GM21717 (cell line): Measurements from ENCODE around the gene ZNRF1.

Source experiments
- ATAC-seq: cut with Tn5 transposase; IDR thresholded peaks from one replicate; pipeline ENCODE4 v1.9.1; 2021; ENCODE audit warnings: mild to moderate bottlenecking, moderate library complexity; ENCODE audit not compliant: unreplicated experiment

The ZNRF1 gene

DNA sequence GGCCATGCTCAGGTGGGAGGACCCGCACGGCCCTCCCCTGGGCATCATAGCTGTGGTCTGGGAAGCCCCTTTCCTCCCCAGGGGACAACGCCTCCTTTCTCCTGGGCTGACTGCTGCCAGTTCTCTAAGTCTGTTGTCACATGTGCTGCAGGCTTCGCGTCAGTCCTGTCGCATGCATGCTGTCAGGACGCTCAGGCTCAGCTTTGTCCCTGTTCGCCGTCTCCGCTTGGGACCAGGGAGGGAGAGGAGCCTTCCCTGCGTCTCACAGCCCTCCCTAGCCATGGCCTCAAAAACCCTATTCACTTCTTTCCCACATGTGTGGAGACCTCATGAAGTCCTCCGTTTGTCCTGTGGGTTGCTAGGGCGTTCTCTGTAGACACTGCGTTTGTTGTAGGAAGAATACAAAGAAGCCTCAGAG is 96.4 kb downstream of the ZNRF1 start:
- ATAC-seq, result no peak

DNA sequence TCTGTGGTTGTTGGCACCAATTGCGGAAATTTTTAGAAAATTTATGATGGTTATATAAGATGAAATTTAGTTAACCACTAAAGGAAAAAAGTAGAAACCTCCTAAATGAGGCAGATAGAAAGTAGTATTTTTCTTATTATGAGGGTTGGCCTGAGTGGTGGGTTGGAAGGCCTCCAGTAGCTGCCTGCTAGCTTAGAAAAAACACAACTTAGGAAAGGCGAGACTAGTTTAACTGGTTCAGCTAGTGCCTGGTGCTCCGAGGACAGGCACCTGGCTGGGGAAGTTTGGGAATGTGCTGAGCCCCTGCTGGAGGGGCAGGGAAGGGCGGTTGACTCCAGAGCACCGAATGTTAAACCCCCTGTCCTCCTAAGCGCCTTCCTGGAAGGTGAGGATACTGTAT is 97.8 kb downstream of the ZNRF1 start:
- no peak for ATAC-seq

DNA sequence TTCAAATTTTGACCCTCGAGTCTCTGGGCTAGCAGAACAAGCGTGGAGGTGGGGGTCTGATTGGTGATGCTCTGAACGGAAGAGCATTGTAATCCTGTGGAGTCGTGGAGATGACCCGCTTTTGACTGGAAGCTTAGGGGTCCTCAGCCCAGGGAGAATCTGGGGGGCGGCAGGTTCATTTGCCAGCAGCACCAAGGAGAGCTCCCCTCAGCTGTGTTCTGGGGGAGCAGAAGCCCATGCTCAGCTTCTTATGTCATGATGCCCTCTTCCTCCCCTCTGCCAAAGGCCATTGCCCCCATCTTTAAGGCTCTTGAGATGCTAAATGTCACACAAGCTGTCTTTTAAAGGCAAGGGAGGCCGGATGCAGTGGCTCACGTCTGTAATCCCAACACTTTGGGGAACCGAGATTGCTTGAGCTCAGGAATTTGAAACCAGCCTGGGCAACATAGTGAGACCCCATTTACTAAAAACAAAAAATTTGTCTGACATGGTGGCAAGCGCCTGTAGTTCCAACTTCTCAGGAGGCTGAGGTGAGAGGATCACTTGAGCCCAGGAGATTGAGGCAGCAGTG is 98.5 kb downstream of the ZNRF1 start:
- ATAC-seq, result no peak

DNA sequence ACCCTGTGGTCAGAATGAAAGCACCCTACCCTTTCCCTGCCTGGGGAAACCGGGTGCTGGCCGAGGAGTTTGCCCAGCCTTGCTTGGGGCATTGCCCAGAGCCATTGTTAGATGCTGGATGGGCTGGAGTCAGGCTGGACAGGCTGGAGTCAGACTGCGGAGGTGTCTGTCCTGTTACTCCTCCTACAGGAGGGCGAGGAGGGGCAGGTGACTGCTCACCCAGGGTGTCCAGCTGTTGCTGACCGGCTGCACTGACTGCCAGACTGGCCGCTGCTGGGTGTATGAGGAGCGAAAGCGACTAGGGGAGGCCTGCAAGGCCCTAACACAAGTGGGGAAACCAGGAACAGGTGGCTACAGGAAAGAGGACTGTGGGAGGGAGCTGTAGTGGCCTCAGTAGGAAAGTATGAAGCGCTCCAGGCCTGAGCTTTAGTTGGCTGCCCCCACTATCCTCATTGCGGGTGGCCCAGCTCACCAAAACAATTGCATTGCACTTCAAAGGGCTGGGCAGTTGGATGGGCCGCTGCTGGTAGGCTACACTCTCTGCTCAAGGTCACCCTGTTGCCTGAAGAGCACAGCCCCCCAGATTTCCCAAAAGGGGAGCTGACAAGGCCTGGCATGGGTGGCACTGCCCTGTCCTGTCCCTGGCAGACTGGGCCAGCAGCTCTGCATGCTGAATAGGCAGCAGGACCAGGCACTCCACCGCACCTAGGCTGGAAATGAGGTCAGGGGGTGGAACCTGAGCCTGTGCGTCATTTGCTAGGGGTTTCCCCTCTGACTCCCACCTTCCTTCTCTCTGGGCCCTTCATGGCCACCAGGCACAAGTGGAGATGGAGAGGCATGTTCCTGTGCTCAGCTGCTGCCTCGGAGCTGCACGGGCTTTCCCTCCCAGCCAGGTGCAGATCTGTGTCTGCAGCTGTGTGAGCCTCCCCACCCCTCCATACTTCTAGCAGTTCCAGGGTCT is 99.4 kb downstream of the ZNRF1 start:
- ATAC-seq, result peak; percentile 54

DNA sequence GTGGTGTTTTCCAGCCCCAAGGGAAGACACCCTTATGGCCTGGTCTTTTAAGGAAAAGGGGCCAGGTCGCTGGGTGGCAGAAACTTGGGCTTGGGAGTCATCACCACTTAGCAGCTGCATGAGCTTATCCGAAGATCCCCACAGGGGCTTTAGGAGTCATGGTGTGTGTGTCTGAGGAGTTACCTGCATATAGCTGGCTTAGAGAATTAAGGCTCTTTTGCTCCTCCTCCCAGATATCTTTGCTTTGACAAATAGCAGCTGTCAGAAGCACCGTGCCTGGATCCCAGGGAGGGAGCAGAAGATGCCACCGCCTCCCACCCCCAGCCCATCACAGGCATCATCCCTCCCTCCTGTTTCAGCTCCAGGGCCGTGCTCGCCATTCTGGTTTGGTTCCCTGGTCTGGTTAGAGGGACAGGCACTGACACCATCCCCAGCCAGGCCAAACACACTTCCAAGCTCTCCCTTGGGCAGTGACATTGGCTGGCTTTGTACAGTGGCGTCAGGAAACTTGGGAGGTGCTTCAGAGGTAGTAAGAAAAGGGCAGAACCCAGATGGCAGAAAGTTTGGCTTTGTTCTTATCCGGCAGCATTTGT is 100.3 kb downstream of the ZNRF1 start:
- no peak for ATAC-seq

DNA sequence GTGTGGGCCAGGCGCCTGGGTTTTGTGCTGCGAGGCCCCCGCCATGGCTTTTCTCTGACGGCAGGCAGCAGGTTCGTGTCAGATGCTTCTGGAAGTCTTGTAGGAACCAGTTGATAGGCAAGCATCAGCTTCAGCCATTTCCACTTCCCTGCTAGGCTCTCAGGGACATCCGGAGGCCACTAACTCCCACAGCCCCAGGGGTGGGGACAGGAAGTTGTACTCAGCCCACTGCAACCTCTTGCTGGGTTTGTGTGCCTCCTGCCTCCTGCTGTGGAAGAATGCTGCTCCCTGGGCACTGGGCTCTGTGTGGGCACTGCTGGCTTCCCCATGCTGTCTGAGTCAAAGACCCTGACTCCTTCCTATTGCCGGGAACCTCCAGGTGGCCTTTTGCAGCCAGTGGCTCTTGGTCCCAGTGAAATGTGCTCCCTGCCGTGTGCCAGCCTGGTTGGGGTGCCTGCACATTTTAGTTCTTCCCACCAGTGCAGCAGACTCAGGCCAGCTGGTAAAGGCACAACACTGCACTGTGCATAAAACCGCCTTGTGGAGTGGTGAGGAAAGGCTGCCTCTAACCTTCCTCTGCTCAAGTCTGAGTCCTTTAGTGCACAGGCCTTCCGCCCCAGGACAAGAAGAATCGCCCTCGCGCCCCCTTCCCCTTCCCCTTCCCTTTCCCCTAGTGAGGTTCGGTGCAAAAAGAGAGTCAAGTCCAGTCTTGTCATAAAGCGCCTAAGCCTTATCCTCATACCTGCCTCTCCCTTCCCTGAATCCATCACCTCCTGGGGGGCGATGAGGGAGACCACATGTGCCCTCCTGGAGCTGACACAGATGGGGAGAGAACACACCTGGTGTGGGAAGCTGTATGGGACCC is 101.1 kb downstream of the ZNRF1 start:
- peak; percentile 47 for ATAC-seq

DNA sequence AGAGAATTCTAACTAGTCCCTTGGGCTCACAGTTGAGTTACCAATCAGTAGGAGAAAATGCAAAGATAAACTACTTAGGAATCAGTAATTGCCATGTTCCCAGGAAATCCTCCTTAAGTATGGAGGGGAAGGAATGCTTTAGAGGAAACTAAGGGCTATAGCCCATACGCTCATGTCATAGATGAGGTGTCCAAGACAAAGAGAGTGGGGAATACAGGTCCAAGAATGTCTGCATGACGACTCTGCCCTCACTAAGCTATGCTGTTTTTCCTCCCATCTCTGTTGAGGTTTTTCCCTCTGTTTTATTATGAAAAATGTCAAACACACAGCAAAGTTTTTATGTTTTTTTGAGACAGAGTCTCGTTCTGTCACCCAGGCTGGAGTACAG is 101.8 kb downstream of the ZNRF1 start:
- no peak for ATAC-seq

DNA sequence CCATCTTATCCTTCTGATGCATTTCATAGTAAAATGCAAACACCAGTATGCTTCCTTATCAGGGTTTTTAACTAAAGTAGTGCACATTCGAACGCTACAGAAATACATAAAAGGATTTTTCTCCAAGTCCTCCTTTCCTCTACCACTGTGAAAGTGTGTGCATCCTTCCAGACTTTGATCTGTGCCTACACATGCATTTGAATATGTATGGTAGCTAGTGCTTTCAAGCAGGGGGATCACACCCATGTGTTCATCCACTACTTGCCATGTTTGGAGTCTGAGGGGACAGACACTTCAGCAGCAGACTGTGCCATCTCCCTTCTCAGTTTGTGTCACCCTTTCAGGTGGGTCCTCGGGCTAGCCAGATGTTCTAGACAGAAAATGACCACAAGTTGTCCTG is 102.8 kb downstream of the ZNRF1 start:
- no peak for ATAC-seq

DNA sequence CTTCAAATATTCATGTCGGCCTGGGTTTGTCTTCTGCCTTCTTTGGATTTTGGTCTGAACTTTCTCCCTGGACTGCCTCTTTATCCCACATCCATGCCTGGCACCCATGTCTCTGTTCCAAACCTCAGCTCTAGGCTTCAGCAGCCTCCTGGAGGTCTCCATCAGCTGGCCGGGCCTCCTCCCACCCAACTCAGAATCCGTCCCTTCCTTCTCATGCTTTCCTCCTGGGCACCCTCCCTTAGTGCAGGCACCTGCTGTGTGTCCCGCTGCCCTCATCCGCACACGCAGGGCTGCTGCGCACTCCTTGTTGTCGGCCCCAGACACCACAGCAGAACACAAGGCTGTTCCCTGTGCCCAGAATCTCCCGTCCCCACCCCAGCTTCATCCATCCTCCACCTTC is 103.8 kb downstream of the ZNRF1 start:
- ATAC-seq, result no peak

DNA sequence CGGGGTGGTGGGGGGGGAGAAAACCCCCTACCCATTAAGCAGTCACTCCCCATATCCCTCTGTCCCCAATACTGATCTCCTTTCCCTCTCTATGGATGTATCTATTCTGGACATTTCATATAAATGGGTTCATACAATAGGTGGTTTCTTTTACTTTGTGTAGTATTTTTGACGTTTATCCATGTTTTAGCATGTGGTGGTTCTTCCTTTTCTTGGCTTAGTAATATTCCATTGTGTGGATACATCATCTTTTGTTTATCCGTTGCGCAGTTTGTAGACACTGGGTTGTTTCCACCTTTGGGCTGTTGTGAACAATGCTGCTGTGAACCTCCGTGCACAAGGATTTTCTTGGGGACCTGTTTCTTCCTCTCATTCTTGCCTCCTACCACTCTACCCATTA is 105.2 kb downstream of the ZNRF1 start:
- no peak for ATAC-seq

DNA sequence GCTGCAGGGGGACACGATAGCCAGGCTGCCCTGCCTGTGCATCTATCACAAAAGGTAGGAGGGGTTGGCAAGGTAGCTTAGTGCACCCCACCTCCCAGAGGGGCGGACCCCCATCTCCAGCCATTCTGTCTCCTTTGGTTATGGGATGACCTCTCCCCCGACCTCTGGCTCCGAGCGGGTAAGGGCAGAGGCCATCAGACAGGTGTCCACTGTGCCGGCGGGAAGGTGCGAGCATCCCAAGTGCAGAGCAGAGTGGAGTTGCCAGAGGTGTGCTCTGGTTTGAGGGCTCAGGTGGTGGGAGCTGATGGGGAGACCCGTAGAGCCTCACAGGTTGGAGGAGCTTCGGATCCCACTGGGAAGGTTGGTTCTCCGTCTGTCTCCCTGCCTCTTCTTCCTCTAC is 106.0 kb downstream of the ZNRF1 start:
- no peak for ATAC-seq

DNA sequence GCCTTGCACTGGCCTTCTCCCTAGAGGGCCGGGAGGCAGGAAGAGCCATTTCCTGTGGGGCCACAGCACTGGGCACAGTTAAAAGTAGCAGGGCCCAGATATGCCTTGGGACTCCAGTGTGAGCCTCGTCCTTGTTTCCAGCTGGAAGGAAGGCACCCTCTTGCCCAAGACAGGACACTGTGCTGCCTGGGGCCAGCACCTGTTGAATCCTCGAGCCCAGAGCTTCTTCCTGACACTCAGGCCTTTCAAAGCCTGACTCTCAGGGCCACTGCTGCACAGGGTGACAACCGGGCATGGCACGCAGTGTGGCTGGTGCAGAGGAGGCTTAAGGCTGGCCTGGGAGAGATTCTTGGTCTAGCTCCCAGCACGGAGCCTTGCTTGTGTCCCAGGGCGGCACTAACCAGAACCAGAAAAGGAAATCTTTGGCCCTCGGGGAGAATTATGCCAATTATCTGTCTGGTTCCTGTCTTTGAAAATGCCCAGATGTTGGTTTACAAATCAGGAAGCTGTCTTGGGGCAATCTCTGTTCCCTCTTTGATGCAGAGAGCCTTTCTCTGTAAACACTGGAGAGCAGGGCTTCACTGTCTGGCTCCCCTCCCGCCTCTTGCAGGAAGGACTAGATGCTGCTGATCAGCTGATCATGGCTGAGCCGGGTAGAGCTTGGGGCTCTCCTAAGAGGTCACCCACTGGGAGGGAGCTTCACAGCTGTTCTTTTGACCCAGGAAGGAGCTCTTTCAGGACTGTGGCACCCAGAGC is 106.7 kb downstream of the ZNRF1 start:
- ATAC-seq, result no peak

DNA sequence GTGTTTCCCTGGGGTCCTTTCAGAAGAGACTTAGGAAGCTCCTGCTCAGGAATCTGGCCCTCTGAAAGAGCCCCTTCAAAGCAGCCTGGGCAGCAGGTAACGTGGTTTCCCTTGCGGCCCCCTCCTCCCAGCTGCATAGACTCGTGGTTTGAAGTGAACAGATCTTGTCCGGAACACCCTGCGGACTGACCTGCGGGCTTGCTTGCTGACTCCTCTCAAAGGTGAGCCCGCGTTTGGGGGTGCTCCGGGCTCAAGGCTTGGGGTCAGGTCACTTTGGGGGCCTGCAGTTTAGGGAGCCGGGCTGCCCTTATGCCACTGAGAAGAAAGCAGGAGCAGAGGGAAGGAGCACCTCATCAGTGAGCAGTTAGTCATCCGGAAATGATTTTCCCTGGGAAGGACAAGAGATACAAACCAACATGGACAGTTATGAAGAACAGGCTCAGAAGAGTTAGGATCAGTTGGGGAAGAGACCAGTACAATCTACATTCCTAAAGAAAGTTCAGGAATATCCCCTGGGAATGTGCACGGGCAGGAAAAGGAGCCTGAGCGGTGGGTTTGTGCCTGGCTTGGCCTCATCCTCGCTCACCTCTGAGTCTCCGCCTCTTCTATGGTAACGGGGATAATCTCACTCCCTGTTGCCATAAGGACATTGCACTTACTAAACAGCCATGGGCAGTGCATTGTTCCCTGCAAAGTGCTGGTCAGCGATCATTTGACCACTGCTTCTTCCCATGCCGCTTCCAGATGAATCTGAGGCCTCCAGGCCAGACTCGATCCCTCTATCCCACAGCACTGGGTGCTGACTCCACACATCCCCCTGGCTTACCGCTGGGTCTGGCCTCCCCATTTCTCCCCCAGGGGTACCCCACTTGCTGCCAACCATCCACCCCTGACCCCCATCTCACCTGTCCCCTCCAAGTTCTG is 107.8 kb downstream of the ZNRF1 start:
- no peak for ATAC-seq

DNA sequence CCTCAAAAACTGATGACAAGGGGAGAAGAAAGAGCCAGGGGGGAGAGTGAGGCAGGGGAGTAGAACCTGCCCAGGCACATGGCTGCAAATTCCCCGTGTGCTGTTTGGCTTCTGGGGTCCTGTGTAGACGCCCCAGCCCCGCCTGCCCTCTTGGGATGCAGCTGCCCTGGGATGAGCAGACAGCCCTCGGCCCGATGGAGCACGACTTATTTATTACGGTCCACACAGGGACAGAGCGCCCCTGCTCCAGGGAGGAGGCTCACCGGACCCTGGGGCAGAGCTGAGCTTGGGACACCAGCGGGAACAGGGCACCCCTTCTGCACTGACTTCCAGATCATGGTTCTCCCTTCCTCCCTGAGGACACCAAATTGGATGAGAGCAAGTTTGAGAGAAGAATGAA is 108.7 kb downstream of the ZNRF1 start:
- ATAC-seq, result no peak

DNA sequence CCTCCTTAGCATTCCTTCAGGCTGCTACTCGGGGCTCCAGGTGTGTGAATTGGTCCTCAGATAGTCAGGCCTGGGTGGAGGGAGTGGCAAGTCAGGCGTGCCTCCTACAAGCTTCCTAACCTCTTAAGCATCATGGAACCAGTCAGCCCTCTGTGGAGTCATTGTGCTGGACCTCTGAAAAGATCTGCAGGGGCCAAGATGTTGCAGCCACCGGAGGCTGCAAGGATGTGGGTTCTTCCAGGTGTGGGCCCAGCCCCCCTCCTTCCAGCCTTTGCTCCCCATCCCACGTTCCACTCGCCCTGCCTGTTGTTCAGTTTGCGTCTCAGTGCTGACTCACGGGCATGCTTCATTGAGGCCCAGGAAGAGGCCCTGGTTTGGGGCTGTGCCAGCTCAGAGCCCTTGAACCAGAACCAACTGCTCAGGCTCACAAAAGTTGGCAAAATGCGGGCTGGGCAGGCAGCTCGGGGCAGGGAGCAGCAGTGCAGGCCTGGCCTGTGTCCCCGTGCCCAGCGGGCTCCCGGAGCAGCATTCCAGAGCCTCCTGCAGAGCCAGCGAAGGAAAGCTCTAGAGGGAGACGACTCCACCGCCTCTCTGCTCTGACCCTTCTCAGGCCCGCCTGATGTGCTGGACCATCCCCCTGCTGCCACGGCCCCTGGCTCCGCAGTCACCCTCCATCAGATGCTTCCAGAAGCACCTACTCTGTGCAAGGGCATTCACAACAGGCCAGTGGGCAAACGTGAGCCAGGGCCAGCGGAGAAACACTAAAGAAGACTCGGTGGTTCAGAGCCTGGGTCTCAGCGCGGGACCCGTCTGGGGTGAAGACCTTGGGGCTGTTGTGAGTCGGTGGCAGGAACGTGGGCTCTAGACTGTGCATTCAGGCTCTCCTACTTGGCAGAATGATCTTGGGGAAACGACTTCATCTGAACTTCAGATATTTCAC is 110.2 kb downstream of the ZNRF1 start:
- peak; percentile 27 for ATAC-seq

DNA sequence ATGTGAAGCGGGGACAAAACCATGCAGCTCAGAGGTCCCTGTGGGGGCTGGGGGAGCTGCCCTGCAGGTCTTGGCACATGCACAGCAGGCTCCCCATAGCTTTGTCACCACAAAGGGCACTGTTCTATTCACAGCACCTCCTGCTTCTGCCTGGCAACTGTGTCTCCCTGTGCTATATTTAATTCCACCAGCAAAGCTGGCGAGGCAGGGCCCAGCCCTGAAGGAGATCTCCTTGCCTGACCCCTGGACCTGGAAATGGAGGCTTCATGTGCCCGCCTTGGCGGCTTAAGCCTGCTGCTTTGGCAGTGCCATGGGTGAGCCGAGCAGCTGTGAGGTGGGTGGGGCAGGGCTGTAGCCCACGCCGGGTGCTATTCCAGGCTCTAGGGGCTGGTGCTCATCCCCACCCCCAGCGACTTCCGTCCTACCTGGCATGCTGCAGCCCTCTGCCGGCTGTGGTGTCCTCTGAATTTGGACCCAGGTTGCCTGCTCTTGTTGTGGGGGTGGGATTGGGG is 111.0 kb downstream of the ZNRF1 start:
- ATAC-seq, result no peak

DNA sequence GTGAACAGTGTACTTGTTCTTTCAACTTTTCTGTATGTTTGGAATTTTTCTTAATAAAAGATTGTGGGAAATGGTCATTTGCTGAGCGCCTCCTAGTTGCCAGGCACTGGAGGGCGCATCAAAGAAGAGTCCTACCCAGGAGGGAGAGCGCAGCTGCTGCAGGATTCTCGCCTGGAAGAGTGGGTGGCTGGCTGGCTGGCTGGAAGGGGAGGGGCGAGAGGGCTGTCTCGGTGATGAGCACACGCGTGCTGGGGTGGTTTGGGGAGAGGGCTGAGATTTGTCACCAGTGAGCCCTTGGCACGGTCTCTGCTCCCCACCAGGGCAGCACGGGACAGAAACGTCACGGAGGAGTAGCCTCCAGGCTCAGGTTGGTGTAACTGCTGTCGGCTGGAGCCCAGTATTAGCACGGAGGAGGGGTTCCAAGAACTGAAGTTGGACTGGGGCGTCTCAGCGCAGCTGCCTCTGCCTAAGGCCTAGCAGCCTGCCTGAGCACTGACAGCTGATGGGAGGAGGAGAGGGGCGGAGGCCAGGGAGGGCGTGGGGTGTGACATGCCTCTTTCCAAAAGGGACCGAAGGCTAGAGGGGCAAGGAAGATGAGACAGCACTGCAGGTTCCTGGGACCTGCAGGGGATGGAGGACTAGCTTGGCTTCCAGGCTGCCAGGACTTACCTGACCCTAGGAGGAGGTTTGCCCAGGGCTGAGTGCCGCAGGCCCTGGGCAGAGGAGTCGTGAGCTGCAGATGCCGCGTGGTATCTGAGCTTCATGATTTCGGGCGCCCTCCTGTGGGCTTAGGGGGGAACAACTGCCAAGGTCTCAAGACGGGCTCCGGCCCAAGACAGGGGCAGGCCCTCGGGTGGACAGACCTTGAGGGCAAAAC is 112.1 kb downstream of the ZNRF1 start:
- peak; percentile 63 for ATAC-seq
